GM10266 (cell line): ENCODE measurements around the gene NIP7.

Experiments
- DNase-seq: peaks from one replicate; pipeline ENCODE4 v3.0.0; 2012; ENCODE audit errors: extremely low spot score
- CTCF ChIP-seq: IDR thresholded peaks from 2 replicates; pipeline ENCODE4 v1.5.1; 2012; ENCODE audit warnings: mild to moderate bottlenecking, low read depth; ENCODE audit not compliant: control insufficient read depth, insufficient read depth; ENCODE audit errors: missing control alignments

Gene NIP7

GRCh38 chr16:69302301-69302700 is 37.3 kb upstream of the NIP7 start:
- no peak for DNase-seq
- TF ChIP-seq CTCF, result no peak

GRCh38 chr16:69306031-69306430 is 33.5 kb upstream of the NIP7 start:
- DNase-seq, result no peak
- no peak for TF ChIP-seq CTCF

- DNase-seq, result no peak
- no peak for TF ChIP-seq CTCF
Measured at GRCh38 chr16:69307091-69307490, 32.5 kb upstream of the NIP7 start.

GRCh38 chr16:69307856-69308255 is 31.7 kb upstream of the NIP7 start:
- no peak for DNase-seq
- TF ChIP-seq CTCF, result no peak

- DNase-seq, result no peak
- no peak for TF ChIP-seq CTCF
Measured at GRCh38 chr16:69309316-69309715, 30.3 kb upstream of the NIP7 start.

GRCh38 chr16:69310653-69311532 is 28.7 kb upstream of the NIP7 start, which contains the start of gene VPS4A:
Gene VPS4A, plus strand, starts transcription at chr16:69311350. Its CDS starts 162 bp downstream, at chr16:69311512.
- peak; percentile 99 for TF ChIP-seq CTCF
- DNase-seq, result peak; percentile 99

- peak; percentile 63 for DNase-seq
- TF ChIP-seq CTCF, result no peak
Measured at GRCh38 chr16:69311533-69312387, 27.8 kb upstream of the NIP7 start.
